Natural killer cell treated with Interleukin-12 subunit alpha and Interleukin-12 subunit beta and Interleukin-15 and Interleukin-18, amount 100 ng/mL, for 72 hours (primary cell): ENCODE data around the gene LIN7A. TPM values are rescaled to one million over a fixed set of nuclear protein-coding genes. Genes with fewer than 3 reads are reported as not detected.

Source experiments
- ATAC-seq, 2 donors: fragments of 150-1000 bp; cut with Tn5 transposase in 1 of 2; sonication (Bioruptor Pico), chemical (Tn5 transposase) in 1 of 2; 2 replicates each; pipeline ENCODE4 v1.10.0; 2021
- DNase-seq: peaks from one replicate; pipeline ENCODE4 v3.0.0; 2022; ENCODE audit warnings: low spot score
- H3K27ac Mint-ChIP-seq, 2 donors: 1 replicate in 1 of 2; 2 replicates in 1 of 2; pipeline ENCODE4 v1.8.0; 2022; ENCODE audit warnings: mixed read lengths in 2 of 2, mild to moderate bottlenecking in 1 of 2, moderate library complexity in 1 of 2
- H3K27me3 Mint-ChIP-seq, 2 donors: 1 replicate in 1 of 2; 2 replicates in 1 of 2; pipeline ENCODE4 v1.8.0; 2022; ENCODE audit warnings: mixed read lengths in 2 of 2
- H3K36me3 Mint-ChIP-seq: one replicate; pipeline ENCODE4 v1.8.0; 2022; ENCODE audit warnings: mixed read lengths
- H3K4me1 Mint-ChIP-seq, 2 donors: 1 replicate in 1 of 2; 2 replicates in 1 of 2; pipeline ENCODE4 v1.8.0; 2022; ENCODE audit warnings: low read depth in 2 of 2, mixed read lengths in 2 of 2, mild to moderate bottlenecking in 1 of 2
- H3K4me3 Mint-ChIP-seq: one replicate; pipeline ENCODE4 v1.8.0; 2022; ENCODE audit warnings: mixed read lengths
- H3K9me3 Mint-ChIP-seq: 2 replicates; pipeline ENCODE4 v1.8.0; 2022; ENCODE audit warnings: mixed read lengths
- total RNA-seq, 2 donors: library from RNA; stranded (reverse); gene quantifications; one replicate each; pipeline ENCODE4 v1.2.3, GENCODE V29; 2022

LIN7A gene
- total RNA-seq, 2 donors from 2014 or later = 0.75 TPM; not detected in 1

- H3K9me3 Mint-ChIP-seq = peaks cover 21% of the 10 kb centered on the region
Observed at GRCh38 chr12:80830533-80831088, 107.1 kb downstream of the LIN7A start.

GRCh38 chr12:80829767-80830166 lies 108.0 kb downstream of the LIN7A start:
- no peaks in the 10 kb centered on the region for H3K27me3 Mint-ChIP-seq
- H3K36me3 Mint-ChIP-seq = no peaks in the 10 kb centered on the region
- peaks cover 21% of the 10 kb centered on the region for H3K9me3 Mint-ChIP-seq
- DNase-seq (no peak), ATAC-seq (no peak)
- H3K27ac Mint-ChIP-seq = no peak overlapping the region
- no peaks in the 10 kb centered on the region for H3K4me1 Mint-ChIP-seq
- no peak overlapping the region for H3K4me3 Mint-ChIP-seq

More at GRCh38 chr12:80830533-80831088, 107.1 kb downstream of the LIN7A start:
- Mint-ChIP-seq H3K4me1 (no peaks in the 10 kb centered on the region), H3K27me3 (no peaks in the 10 kb centered on the region), H3K36me3 (no peaks in the 10 kb centered on the region), H3K27ac (no peak overlapping the region), H3K4me3 (no peak overlapping the region)
- ATAC-seq (no peak), DNase-seq (no peak)

GRCh38 chr12:80825506-80825905 lies 112.2 kb downstream of the LIN7A start:
- Mint-ChIP-seq H3K4me3 (no peak overlapping the region), H3K27me3 (no peaks in the 10 kb centered on the region), H3K36me3 (no peaks in the 10 kb centered on the region)

GRCh38 chr12:80823393-80823792 lies 114.3 kb downstream of the LIN7A start:
- H3K4me1 Mint-ChIP-seq = no peaks in the 10 kb centered on the region
- no peak overlapping the region for H3K27ac Mint-ChIP-seq
- H3K27me3 Mint-ChIP-seq = no peaks in the 10 kb centered on the region
- H3K9me3 Mint-ChIP-seq = peaks cover 8% of the 10 kb centered on the region
- ATAC-seq (no peak), DNase-seq (no peak)
- no peaks in the 10 kb centered on the region for H3K36me3 Mint-ChIP-seq
- H3K4me3 Mint-ChIP-seq = no peak overlapping the region

More at GRCh38 chr12:80825506-80825905, 112.2 kb downstream of the LIN7A start:
- Mint-ChIP-seq H3K4me1 (no peaks in the 10 kb centered on the region), H3K27ac (no peak overlapping the region), H3K9me3 (peaks cover 11% of the 10 kb centered on the region)
- no peak for DNase-seq
- ATAC-seq = no peak

GRCh38 chr12:80821513-80822000 lies 116.2 kb downstream of the LIN7A start:
- H3K36me3 Mint-ChIP-seq = no peaks in the 10 kb centered on the region
- no peak overlapping the region for H3K27ac Mint-ChIP-seq
- no peaks in the 10 kb centered on the region for H3K27me3 Mint-ChIP-seq
- no peak for ATAC-seq
- H3K9me3 Mint-ChIP-seq = peaks cover 4% of the 10 kb centered on the region
- DNase-seq = no peak
- no peak overlapping the region for H3K4me3 Mint-ChIP-seq
- H3K4me1 Mint-ChIP-seq = no peaks in the 10 kb centered on the region

GRCh38 chr12:80818878-80819277 lies 118.9 kb downstream of the LIN7A start:
- DNase-seq (no peak), ATAC-seq (no peak)
- H3K4me1 Mint-ChIP-seq = no peaks in the 10 kb centered on the region
- H3K9me3 Mint-ChIP-seq = peaks cover 3% of the 10 kb centered on the region
- no peaks in the 10 kb centered on the region for H3K36me3 Mint-ChIP-seq
- no peak overlapping the region for H3K4me3 Mint-ChIP-seq
- no peaks in the 10 kb centered on the region for H3K27me3 Mint-ChIP-seq
- no peak overlapping the region for H3K27ac Mint-ChIP-seq

- no peaks in the 10 kb centered on the region for H3K9me3 Mint-ChIP-seq
- no peaks in the 10 kb centered on the region for H3K36me3 Mint-ChIP-seq
- H3K27ac Mint-ChIP-seq = no peak overlapping the region
- H3K4me1 Mint-ChIP-seq = no peaks in the 10 kb centered on the region
- ATAC-seq (no peak), DNase-seq (no peak)
- no peaks in the 10 kb centered on the region for H3K27me3 Mint-ChIP-seq
- no peak overlapping the region for H3K4me3 Mint-ChIP-seq
Observed at GRCh38 chr12:80815351-80815750, 122.4 kb downstream of the LIN7A start.

- Mint-ChIP-seq H3K27me3 (no peaks in the 10 kb centered on the region), H3K4me1 (no peaks in the 10 kb centered on the region)
- no peak for ATAC-seq
Observed at GRCh38 chr12:80814453-80814852, 123.3 kb downstream of the LIN7A start.

GRCh38 chr12:80813820-80814219 lies 123.9 kb downstream of the LIN7A start:
- no peaks in the 10 kb centered on the region for H3K36me3 Mint-ChIP-seq
- H3K27me3 Mint-ChIP-seq = no peaks in the 10 kb centered on the region
- ATAC-seq (no peak), DNase-seq (no peak)
- H3K4me1 Mint-ChIP-seq = no peaks in the 10 kb centered on the region
- no peak overlapping the region for H3K27ac Mint-ChIP-seq
- H3K4me3 Mint-ChIP-seq = no peak overlapping the region
- no peaks in the 10 kb centered on the region for H3K9me3 Mint-ChIP-seq

More at GRCh38 chr12:80814453-80814852, 123.3 kb downstream of the LIN7A start:
- Mint-ChIP-seq H3K36me3 (no peaks in the 10 kb centered on the region), H3K4me3 (no peak overlapping the region), H3K27ac (no peak overlapping the region), H3K9me3 (no peaks in the 10 kb centered on the region)
- DNase-seq = no peak

GRCh38 chr12:80811957-80812708 lies 125.6 kb downstream of the LIN7A start:
- H3K4me3 Mint-ChIP-seq = no peak overlapping the region
- H3K9me3 Mint-ChIP-seq = peaks cover 3% of the 10 kb centered on the region
- H3K27me3 Mint-ChIP-seq = no peaks in the 10 kb centered on the region
- ATAC-seq (no peak), DNase-seq (no peak)
- no peak overlapping the region for H3K27ac Mint-ChIP-seq
- H3K36me3 Mint-ChIP-seq = no peaks in the 10 kb centered on the region
- no peaks in the 10 kb centered on the region for H3K4me1 Mint-ChIP-seq

- ATAC-seq (no peak), DNase-seq (no peak)
- Mint-ChIP-seq H3K9me3 (peaks cover 3% of the 10 kb centered on the region), H3K36me3 (no peaks in the 10 kb centered on the region), H3K4me3 (no peak overlapping the region), H3K27me3 (no peaks in the 10 kb centered on the region), H3K27ac (no peak overlapping the region), H3K4me1 (no peaks in the 10 kb centered on the region)
Observed at GRCh38 chr12:80810874-80811273, 126.9 kb downstream of the LIN7A start.

GRCh38 chr12:80807640-80808288 lies 130.0 kb downstream of the LIN7A start:
- peaks cover 11% of the 10 kb centered on the region for H3K9me3 Mint-ChIP-seq
- H3K36me3 Mint-ChIP-seq = no peaks in the 10 kb centered on the region
- H3K4me3 Mint-ChIP-seq = no peak overlapping the region
- H3K27ac Mint-ChIP-seq = no peak overlapping the region
- ATAC-seq (no peak), DNase-seq (no peak)
- H3K4me1 Mint-ChIP-seq = no peaks in the 10 kb centered on the region
- H3K27me3 Mint-ChIP-seq = no peaks in the 10 kb centered on the region

GRCh38 chr12:80805106-80805505 lies 132.6 kb downstream of the LIN7A start:
- ATAC-seq = no peak
- Mint-ChIP-seq H3K36me3 (no peaks in the 10 kb centered on the region), H3K27me3 (no peaks in the 10 kb centered on the region), H3K27ac (no peak overlapping the region), H3K9me3 (peaks cover 12% of the 10 kb centered on the region), H3K4me1 (no peaks in the 10 kb centered on the region), H3K4me3 (no peak overlapping the region)
- no peak for DNase-seq
